Colonic mucosa (tissue), 4 donors: Measurements from ENCODE around the gene TP53I13. TPM values are rescaled to one million over a fixed set of nuclear protein-coding genes. Genes with fewer than 3 reads are reported as not detected.

ENCODE experiments used
- DNase-seq: peaks from one replicate; pipeline ENCODE4 v3.0.0-alpha.2; 2020
- H3K27ac ChIP-seq: fragments of 200-600 bp; one replicate; pipeline ENCODE4 v1.8.0; 2021
- H3K27me3 ChIP-seq: fragments of 200-600 bp; one replicate; pipeline ENCODE4 v1.8.0; 2021
- H3K36me3 ChIP-seq: fragments of 200-600 bp; one replicate; pipeline ENCODE4 v1.8.0; 2021
- H3K4me1 ChIP-seq: fragments of 200-600 bp; one replicate; pipeline ENCODE4 v1.8.0; 2021; ENCODE audit warnings: mild to moderate bottlenecking
- H3K4me3 ChIP-seq: fragments of 200-600 bp; one replicate; pipeline ENCODE4 v1.8.0; 2021
- H3K9ac ChIP-seq, 2 donors: one replicate each; pipeline ENCODE4 v1.7.0; 2013; ENCODE audit warnings: control low read depth in 2 of 2, low read depth in 2 of 2, low read length in 2 of 2
- H3K9me3 ChIP-seq: fragments of 200-600 bp; one replicate; pipeline ENCODE4 v1.8.0; 2021
- CTCF ChIP-seq: fragments of 200-600 bp; IDR thresholded peaks from one replicate; pipeline ENCODE4 v1.8.0; 2022; ENCODE audit warnings: antibody characterized with exemption, mild to moderate bottlenecking
- intact Hi-C: fragments of 100-400 bp; cut with DNase I; formaldehyde crosslinking; loops from one replicate; pipeline ENCODE4 v1.14.1; 2022
- total RNA-seq, 2 donors: library from RNA; stranded (reverse); fragmentation: NEBNext Ultra II Directional in 1 of 2; extraction: Animal tissue kit (Norgen Biotek cat#: 25700) in 1 of 2; gene quantifications; one replicate each; pipeline ENCODE4 v1.2.1, GENCODE V29; 2021
- donor health status: healthy.
- donor health status: DM: no; HTN: no; CAD: no.
- donor health status: DM: no; HTN: no; CAD: no.

The TP53I13 gene
- total RNA-seq, 2 donors from 2014 or later = 41.2 to 91.2 TPM

- H3K36me3 ChIP-seq = peaks cover 6% of the 10 kb centered on the region
- intact Hi-C loops = no loop called here
- H3K4me1 ChIP-seq = peaks cover 4% of the 10 kb centered on the region
Observed at GRCh38 chr17:29575511-29576213, 7.2 kb downstream of the TP53I13 start.

GRCh38 chr17:29576214-29577000, 7.9 kb downstream of the TP53I13 start:
- Histone ChIP-seq H3K4me1 (peaks cover 4% of the 10 kb centered on the region), H3K27ac (no peak overlapping the region), H3K4me3 (no peak overlapping the region), H3K9ac (no peak overlapping the region), H3K27me3 (no peaks in the 10 kb centered on the region), H3K9me3 (no peaks in the 10 kb centered on the region), H3K36me3 (peaks cover 6% of the 10 kb centered on the region)
- peak; percentile 17 for DNase-seq
- no peak for TF ChIP-seq CTCF
- intact Hi-C loops = no loop called here

More at GRCh38 chr17:29575511-29576213, 7.2 kb downstream of the TP53I13 start:
- DNase-seq = peak; percentile 20
- Histone ChIP-seq H3K27ac (no peak overlapping the region), H3K9ac (no peak overlapping the region), H3K27me3 (no peaks in the 10 kb centered on the region), H3K9me3 (no peaks in the 10 kb centered on the region), H3K4me3 (no peak overlapping the region)
- TF ChIP-seq CTCF = no peak

GRCh38 chr17:29577001-29577370, 8.5 kb downstream of the TP53I13 start:
- TF ChIP-seq CTCF = no peak
- Histone ChIP-seq H3K4me1 (peaks cover 4% of the 10 kb centered on the region), H3K36me3 (peaks cover 6% of the 10 kb centered on the region), H3K9me3 (no peaks in the 10 kb centered on the region), H3K9ac (no peak overlapping the region), H3K27ac (no peak overlapping the region), H3K4me3 (no peak overlapping the region), H3K27me3 (no peaks in the 10 kb centered on the region)
- intact Hi-C loops = no loop called here
- DNase-seq = peak; percentile 16

- Histone ChIP-seq H3K36me3 (peaks cover 6% of the 10 kb centered on the region), H3K27ac (no peak overlapping the region), H3K27me3 (no peaks in the 10 kb centered on the region), H3K4me3 (no peak overlapping the region), H3K9me3 (no peaks in the 10 kb centered on the region), H3K4me1 (peaks cover 4% of the 10 kb centered on the region), H3K9ac (no peak overlapping the region)
- TF ChIP-seq CTCF = no peak
- intact Hi-C loops = no loop called here
- peak; percentile 16 for DNase-seq
Observed at GRCh38 chr17:29577385-29578211, 9.1 kb downstream of the TP53I13 start.
